C4-2B (cell line): Measurements from ENCODE around the gene TGFBR2.

Experiments used
- ZFX ChIP-seq: fragments of 450-650 bp; IDR thresholded peaks from 2 replicates; pipeline ENCODE4 v1.6.1; 2017
- TF ChIP-seq, protein P1 (sequence below): fragments of 450-650 bp; conservative IDR thresholded peaks from 2 replicates; pipeline ENCODE4 v1.5.1; 2017; ENCODE audit warnings: mild to moderate bottlenecking

DNA sequence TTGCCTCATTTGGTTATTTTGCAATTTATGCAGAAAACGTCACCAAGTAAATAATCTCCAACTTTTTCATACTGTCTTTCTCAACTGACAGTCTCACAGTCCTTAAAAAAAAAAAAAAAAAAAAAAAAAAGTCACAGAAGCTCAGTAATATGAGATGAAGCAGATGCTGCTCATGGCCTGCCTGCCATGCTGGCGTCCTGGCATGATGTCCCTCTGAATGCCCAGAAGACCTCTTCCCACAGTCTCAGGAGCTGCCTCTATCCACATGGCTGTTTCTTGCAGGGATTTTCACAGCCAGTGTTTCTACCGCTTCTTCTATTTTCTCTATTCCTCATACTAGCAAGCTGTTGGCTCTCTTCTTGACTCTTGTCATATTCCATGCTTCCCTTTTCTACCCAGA, 87.7 kb downstream of the TGFBR2 start:
- TF ChIP-seq, protein P1, sequence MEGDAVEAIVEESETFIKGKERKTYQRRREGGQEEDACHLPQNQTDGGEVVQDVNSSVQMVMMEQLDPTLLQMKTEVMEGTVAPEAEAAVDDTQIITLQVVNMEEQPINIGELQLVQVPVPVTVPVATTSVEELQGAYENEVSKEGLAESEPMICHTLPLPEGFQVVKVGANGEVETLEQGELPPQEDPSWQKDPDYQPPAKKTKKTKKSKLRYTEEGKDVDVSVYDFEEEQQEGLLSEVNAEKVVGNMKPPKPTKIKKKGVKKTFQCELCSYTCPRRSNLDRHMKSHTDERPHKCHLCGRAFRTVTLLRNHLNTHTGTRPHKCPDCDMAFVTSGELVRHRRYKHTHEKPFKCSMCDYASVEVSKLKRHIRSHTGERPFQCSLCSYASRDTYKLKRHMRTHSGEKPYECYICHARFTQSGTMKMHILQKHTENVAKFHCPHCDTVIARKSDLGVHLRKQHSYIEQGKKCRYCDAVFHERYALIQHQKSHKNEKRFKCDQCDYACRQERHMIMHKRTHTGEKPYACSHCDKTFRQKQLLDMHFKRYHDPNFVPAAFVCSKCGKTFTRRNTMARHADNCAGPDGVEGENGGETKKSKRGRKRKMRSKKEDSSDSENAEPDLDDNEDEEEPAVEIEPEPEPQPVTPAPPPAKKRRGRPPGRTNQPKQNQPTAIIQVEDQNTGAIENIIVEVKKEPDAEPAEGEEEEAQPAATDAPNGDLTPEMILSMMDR = no peak
- TF ChIP-seq ZFX = no peak
